ENCODE results near the gene ZBTB43. TPM values are rescaled to one million over a fixed set of nuclear protein-coding genes. Genes with fewer than 3 reads are reported as not detected.
"Not testable (repeated sequence)": the region's sequence is repeated elsewhere in the genome, so short reads cannot be mapped to it uniquely, and the experiment has no call there.

Gene ZBTB43
- total RNA-seq, 1 donor from 2014 or later, result 35.1 TPM

- ATAC-seq (no peak), DNase-seq (ENCODE audit: missing footprints) (no peak)
- intact Hi-C loops (cut with DNase I), result loop anchor here (10.0 kb wide), 1 partner anchor 233 kb away; no protein-coding TSS in a partner anchor
Observed at GRCh38 chr9:126788046-126788445, 16.8 kb upstream of the ZBTB43 start.

GRCh38 chr9:126788634-126789349 is 16.0 kb upstream of the ZBTB43 start:
- intact Hi-C loops (cut with DNase I), result loop anchor here (10.0 kb wide), 1 partner anchor 234 kb away; no protein-coding TSS in a partner anchor
- ATAC-seq, result no peak

GRCh38 chr9:126790561-126790960 is 14.3 kb upstream of the ZBTB43 start:
- DNase-seq (ENCODE audit: missing footprints) (no peak), ATAC-seq (peak; percentile 35)
- intact Hi-C loops (cut with DNase I), result no loop called here

More at GRCh38 chr9:126788634-126789349, 16.0 kb upstream of the ZBTB43 start:
- DNase-seq (ENCODE audit: missing footprints), result no peak

- no peak for ATAC-seq
- no peak for DNase-seq (ENCODE audit: missing footprints)
- intact Hi-C loops (cut with DNase I), result no loop called here
Observed at GRCh38 chr9:126791406-126792230, 13.2 kb upstream of the ZBTB43 start.

GRCh38 chr9:126793686-126794417 is 11.0 kb upstream of the ZBTB43 start:
- DNase-seq (ENCODE audit: missing footprints) (no peak), ATAC-seq (no peak)
- intact Hi-C loops (cut with DNase I), result no loop called here

GRCh38 chr9:126794441-126794840 is 10.4 kb upstream of the ZBTB43 start:
- intact Hi-C loops (cut with DNase I), result no loop called here
- DNase-seq (ENCODE audit: missing footprints) (no peak), ATAC-seq (no peak)

- intact Hi-C loops (cut with DNase I), result no loop called here
- DNase-seq (ENCODE audit: missing footprints) (no peak), ATAC-seq (no peak)
Observed at GRCh38 chr9:126796758-126797157, 8.1 kb upstream of the ZBTB43 start.

GRCh38 chr9:126797903-126798302 is 6.9 kb upstream of the ZBTB43 start:
- DNase-seq (ENCODE audit: missing footprints) (no peak), ATAC-seq (no peak)
- intact Hi-C loops (cut with DNase I), result no loop called here

GRCh38 chr9:126799034-126799433 is 5.8 kb upstream of the ZBTB43 start:
- DNase-seq (ENCODE audit: missing footprints) (no peak), ATAC-seq (no peak)
- intact Hi-C loops (cut with DNase I), result no loop called here

- no peak for ATAC-seq
- DNase-seq (ENCODE audit: missing footprints), result no peak
- intact Hi-C loops (cut with DNase I), result no loop called here
Observed at GRCh38 chr9:126802318-126803059, 2.4 kb upstream of the ZBTB43 start.

- DNase-seq (ENCODE audit: missing footprints), result no peak
- ATAC-seq, result no peak
- intact Hi-C loops (cut with DNase I), result no loop called here
Observed at GRCh38 chr9:126804198-126804695, 593 bp upstream of the ZBTB43 start.

GRCh38 chr9:126805554-126806262 is 868 bp downstream of the ZBTB43 start:
- no peak for DNase-seq (ENCODE audit: missing footprints)
- ATAC-seq, result peak; percentile 84
- intact Hi-C loops (cut with DNase I), result no loop called here

- no peak for DNase-seq (ENCODE audit: missing footprints)
- intact Hi-C loops (cut with DNase I), result no loop called here
Observed at GRCh38 chr9:126806336-126806735, 1.5 kb downstream of the ZBTB43 start.

GRCh38 chr9:126809068-126809467 is 4.2 kb downstream of the ZBTB43 start:
- DNase-seq (ENCODE audit: missing footprints) (no peak), ATAC-seq (no peak)
- intact Hi-C loops (cut with DNase I), result no loop called here

More at GRCh38 chr9:126806336-126806735, 1.5 kb downstream of the ZBTB43 start:
- ATAC-seq, result no peak

- intact Hi-C loops (cut with DNase I); ATAC-seq; DNase-seq (ENCODE audit: missing footprints): not testable (repeated sequence)
Observed at GRCh38 chr9:126810221-126810620, 5.4 kb downstream of the ZBTB43 start.

GRCh38 chr9:126813072-126813471 is 8.2 kb downstream of the ZBTB43 start:
- DNase-seq (ENCODE audit: missing footprints) (no peak), ATAC-seq (no peak)
- intact Hi-C loops (cut with DNase I), result no loop called here

- ATAC-seq, result no peak
- no peak for DNase-seq (ENCODE audit: missing footprints)
- intact Hi-C loops (cut with DNase I), result no loop called here
Observed at GRCh38 chr9:126814091-126814490, 9.3 kb downstream of the ZBTB43 start.

- intact Hi-C loops (cut with DNase I); DNase-seq (ENCODE audit: missing footprints); ATAC-seq: not testable (repeated sequence)
Observed at GRCh38 chr9:126817615-126818014, 12.8 kb downstream of the ZBTB43 start.

Data from Right ventricle myocardium inferior (tissue), 1 donor.